Prostate gland (tissue), 2 donors: ENCODE measurements around the gene CFAP20DC.

ENCODE experiments used
- CTCF ChIP-seq, 4 experiments: fragments of 200-600 bp in 2 of 4; fragments of 450-650 bp in 2 of 4; sonication (generic) in 2 of 4; IDR thresholded peaks; 1 replicate in 3 of 4; 2 replicates in 1 of 4; pipeline ENCODE4 v1.5.1; 2016 to 2019; ENCODE audit warnings: antibody characterized with exemption in 4 of 4, mild to moderate bottlenecking in 2 of 4, moderate library complexity in 2 of 4
- POLR2A ChIP-seq: fragments of 450-650 bp; IDR thresholded peaks from one replicate; pipeline ENCODE4 v1.6.1; 2016; ENCODE audit warnings: antibody characterized with exemption, mild to moderate bottlenecking
- POLR2AphosphoS5 ChIP-seq: sonication (generic); formaldehyde crosslinking; IDR thresholded peaks from one replicate; pipeline ENCODE4 v1.6.1; 2017; ENCODE audit warnings: antibody characterized with exemption

- TF ChIP-seq CTCF (IDR thresholded peaks at IDR 0.05) (no peak), POLR2AphosphoS5 (no peak), POLR2A (no peak)
Measured at GRCh38 chr3:58693940-58694850, 355.6 kb downstream of the CFAP20DC start.
